Dendritic cell treated with granulocyte-macrophage colony-stimulating factor and Interleukin-4, amounts not matched to agents 40 ng/mL and 50 ng/mL, for 4 days (primary cell): ENCODE results near the gene RAMACL.
"Not testable (repeated sequence)": the region's sequence is repeated elsewhere in the genome, so short reads cannot be mapped to it uniquely, and the experiment has no call there.

Experiments
- H3K27ac Mint-ChIP-seq: one replicate; pipeline ENCODE4 v1.8.0; 2022; ENCODE audit warnings: mild to moderate bottlenecking, mixed read lengths
- H3K27me3 Mint-ChIP-seq: one replicate; pipeline ENCODE4 v1.8.0; 2022; ENCODE audit warnings: mild to moderate bottlenecking, mixed read lengths
- H3K36me3 Mint-ChIP-seq: one replicate; pipeline ENCODE4 v1.8.0; 2022; ENCODE audit warnings: low read depth, mixed read lengths
- H3K4me1 Mint-ChIP-seq: one replicate; pipeline ENCODE4 v1.8.0; 2022; ENCODE audit warnings: low read depth, mixed read lengths
- H3K4me3 Mint-ChIP-seq: one replicate; pipeline ENCODE4 v1.8.0; 2022; ENCODE audit warnings: mild to moderate bottlenecking, moderate library complexity, mixed read lengths
- H3K9me3 Mint-ChIP-seq: one replicate; pipeline ENCODE4 v1.8.0; 2022; ENCODE audit warnings: mixed read lengths
- intact Hi-C: fragments of 100-400 bp; cut with micrococcal nuclease; formaldehyde crosslinking; loops from one replicate; pipeline ENCODE4 v1.15.0; 2022

RAMACL gene

GRCh38 chr6:166539011-166539385 is 47.5 kb downstream of the RAMACL start:
- H3K27ac Mint-ChIP-seq, H3K36me3 Mint-ChIP-seq, H3K4me3 Mint-ChIP-seq, H3K27me3 Mint-ChIP-seq, intact Hi-C loops, H3K9me3 Mint-ChIP-seq: not testable (repeated sequence)
- peaks cover 17% of the 10 kb centered on the region for H3K4me1 Mint-ChIP-seq

GRCh38 chr6:166538297-166539010 is 48.0 kb downstream of the RAMACL start:
- intact Hi-C loops: no loop called here
- Mint-ChIP-seq H3K27ac (no peak overlapping the region), H3K36me3 (no peaks in the 10 kb centered on the region), H3K4me1 (peaks cover 17% of the 10 kb centered on the region), H3K4me3 (no peak overlapping the region), H3K27me3 (no peaks in the 10 kb centered on the region), H3K9me3 (no peaks in the 10 kb centered on the region)

GRCh38 chr6:166534658-166535406 is 51.6 kb downstream of the RAMACL start:
- no peak overlapping the region for H3K4me3 Mint-ChIP-seq
- H3K27ac Mint-ChIP-seq: no peak overlapping the region
- H3K36me3 Mint-ChIP-seq: no peaks in the 10 kb centered on the region
- no peaks in the 10 kb centered on the region for H3K27me3 Mint-ChIP-seq
- peaks cover 4% of the 10 kb centered on the region for H3K4me1 Mint-ChIP-seq
- H3K9me3 Mint-ChIP-seq: no peaks in the 10 kb centered on the region
- intact Hi-C loops: no loop called here

- no peaks in the 10 kb centered on the region for H3K36me3 Mint-ChIP-seq
- intact Hi-C loops: no loop called here
- no peak overlapping the region for H3K27ac Mint-ChIP-seq
- H3K4me3 Mint-ChIP-seq: no peak overlapping the region
- H3K27me3 Mint-ChIP-seq: no peaks in the 10 kb centered on the region
- H3K4me1 Mint-ChIP-seq: no peaks in the 10 kb centered on the region
- no peaks in the 10 kb centered on the region for H3K9me3 Mint-ChIP-seq
Measured at GRCh38 chr6:166533205-166533824, 53.2 kb downstream of the RAMACL start.
